NT2/D1 (cell line): ENCODE measurements around the gene KRT12.

Experiments used
- SUZ12 ChIP-seq: IDR thresholded peaks from 2 replicates; pipeline ENCODE4 v1.6.1; 2011; ENCODE audit not compliant: insufficient read length, insufficient read depth; ENCODE audit errors: extremely low read depth
- YY1 ChIP-seq: IDR thresholded peaks from 2 replicates; pipeline ENCODE4 v1.6.1; 2011; ENCODE audit not compliant: insufficient read length, insufficient read depth
- ZNF274 ChIP-seq: IDR thresholded peaks from 2 replicates; pipeline ENCODE4 v1.6.1; 2011; ENCODE audit warnings: mild to moderate bottlenecking, low read depth, low read length

- TF ChIP-seq YY1 (no peak), ZNF274 (no peak), SUZ12 (no peak)
These were observed 3.9 kb downstream of the KRT12 start for GRCh38 chr17:40862985-40863733.
